ENCODE results near the gene ZNF385B.

DNA sequence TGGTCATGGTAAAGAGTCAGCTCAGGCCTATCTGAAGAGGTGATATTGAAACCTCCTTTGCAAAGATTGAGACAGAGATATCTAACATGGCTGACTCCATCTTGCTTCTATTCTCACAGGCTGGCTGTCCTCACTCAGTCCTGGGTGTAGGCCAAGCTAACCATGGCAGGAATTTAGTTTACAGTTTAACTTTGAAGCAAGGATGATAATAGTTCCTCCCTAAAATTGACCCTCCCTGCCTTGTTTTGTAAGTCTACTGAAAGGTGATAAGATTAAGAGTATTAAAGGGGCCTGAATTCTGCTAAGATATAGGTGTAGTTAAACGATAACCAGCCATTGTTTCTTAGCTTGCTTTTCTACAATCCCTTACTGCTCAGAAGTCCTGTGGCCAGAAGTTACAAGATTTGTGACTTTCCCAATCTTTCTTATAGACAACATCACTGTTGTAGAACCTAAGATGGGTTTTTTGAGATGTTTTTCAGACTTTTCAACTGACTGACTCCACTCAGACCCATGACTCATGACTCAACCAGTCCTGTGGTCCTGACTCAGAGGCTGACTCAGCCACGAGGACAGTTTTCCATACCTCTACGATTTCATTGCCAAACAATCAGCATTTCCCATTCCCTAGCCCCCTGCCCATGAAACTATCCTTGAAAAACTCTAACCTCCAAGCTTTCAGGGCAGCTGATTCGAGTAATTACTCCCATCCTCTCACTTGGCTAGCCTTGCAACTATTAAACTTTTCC, 401.1 kb downstream of the ZNF385B start:
- TF ChIP-seq CTCF (optimal IDR thresholded peaks at IDR 0.05 in 1 of 3, IDR thresholded peaks at IDR 0.05 in 1 of 3, conservative IDR thresholded peaks at IDR 0.05 in 1 of 3; ENCODE audit: extremely low read depth in 1 of 3, insufficient read depth in 2 of 3, low read length in 3 of 3) (no peak), EZH2 (IDR thresholded peaks at IDR 0.05; ENCODE audit: low read length) (no peak)
